Measurements from ENCODE around the gene CCL17.

CCL17 gene

GRCh38 chr16:57392694-57393093 lies 11.9 kb upstream of the CCL17 start:
- H2AK5ac ChIP-seq (ENCODE audit: low read depth, low read length): no peak overlapping the region
- no peak overlapping the region for H2BK120ac ChIP-seq (ENCODE audit: low read depth, low read length)
- H3K36me3 ChIP-seq (replicated peaks in 1 of 2; ENCODE audit: control insufficient read depth in 2 of 2, insufficient read depth in 2 of 2, low read length in 2 of 2): no peaks in the 10 kb centered on the region
- no CpG with 5 or more reads among the region's 1 CpG for WGBS, 2 donors (ENCODE audit: extremely low coverage in 2 of 2, insufficient read length in 2 of 2, insufficient replicate concordance in 1 of 2)
- H3K18ac ChIP-seq (ENCODE audit: low read length): no peak overlapping the region
- no peak overlapping the region for H3K9ac ChIP-seq (ENCODE audit: low read depth, low read length, poor library complexity)
- DNase-seq (ENCODE audit: low spot score): no peak
- H4K8ac ChIP-seq (ENCODE audit: low read depth, low read length): no peak overlapping the region
- H3K4ac ChIP-seq (ENCODE audit: low read length): no peak overlapping the region
- H3K23ac ChIP-seq (ENCODE audit: low read depth, low read length, poor library complexity): no peak overlapping the region
- H3K4me1 ChIP-seq (ENCODE audit: control insufficient read depth in 2 of 2, insufficient read depth in 1 of 2, low read depth in 1 of 2, low read length in 2 of 2): no peaks in the 10 kb centered on the region
- no peaks in the 10 kb centered on the region for H3K79me1 ChIP-seq (ENCODE audit: low read depth, low read length)
- no peak overlapping the region for H2BK12ac ChIP-seq (ENCODE audit: low read length)
- H3K27me3 ChIP-seq (ENCODE audit: control insufficient read depth in 3 of 3, insufficient read depth in 3 of 3, low read depth in 1 of 3, low read length in 3 of 3): no peaks in the 10 kb centered on the region
- H3K4me2 ChIP-seq (ENCODE audit: insufficient read depth, low read length, poor library complexity, severe bottlenecking): no peak overlapping the region
- H3K4me3 ChIP-seq (ENCODE audit: low read length in 2 of 2): no peak overlapping the region
- no peak overlapping the region for H2AFZ ChIP-seq (ENCODE audit: low read length)
- H3K27ac ChIP-seq (replicated peaks; ENCODE audit: low read length): no peak overlapping the region
- H2BK5ac ChIP-seq (ENCODE audit: low read length): no peak overlapping the region
- no peak overlapping the region for H3K14ac ChIP-seq (ENCODE audit: low read length)
- H2BK15ac ChIP-seq (ENCODE audit: low read length): no peak overlapping the region
- no peaks in the 10 kb centered on the region for H3K9me3 ChIP-seq (replicated peaks in 1 of 2; ENCODE audit: control insufficient read depth in 2 of 2, insufficient read depth in 1 of 2, low read depth in 1 of 2, low read length in 2 of 2)
- H4K91ac ChIP-seq (ENCODE audit: low read depth, low read length, poor library complexity): no peak overlapping the region

GRCh38 chr16:57394444-57394843 lies 10.1 kb upstream of the CCL17 start:
- H3K14ac ChIP-seq (ENCODE audit: low read length): peak overlapping the region; percentile 3
- H2BK5ac ChIP-seq (ENCODE audit: low read length): no peak overlapping the region
- no peak overlapping the region for H4K8ac ChIP-seq (ENCODE audit: low read depth, low read length)
- no peak overlapping the region for H2BK120ac ChIP-seq (ENCODE audit: low read depth, low read length)
- no peak overlapping the region for H3K18ac ChIP-seq (ENCODE audit: low read length)
- H3K4me2 ChIP-seq (ENCODE audit: insufficient read depth, low read length, poor library complexity, severe bottlenecking): no peak overlapping the region
- H2BK15ac ChIP-seq (ENCODE audit: low read length): no peak overlapping the region
- no peak overlapping the region for H3K27ac ChIP-seq (replicated peaks; ENCODE audit: low read length)
- no CpG with 5 or more reads among the region's 7 CpGs for WGBS, 2 donors (ENCODE audit: extremely low coverage in 2 of 2, insufficient read length in 2 of 2, insufficient replicate concordance in 1 of 2)
- no peak overlapping the region for H2AFZ ChIP-seq (ENCODE audit: low read length)
- H3K9ac ChIP-seq (ENCODE audit: low read depth, low read length, poor library complexity): no peak overlapping the region
- no peak overlapping the region for H4K91ac ChIP-seq (ENCODE audit: low read depth, low read length, poor library complexity)
- H3K4me3 ChIP-seq (ENCODE audit: low read length in 2 of 2): no peak overlapping the region
- DNase-seq (ENCODE audit: low spot score): no peak
- H2AK5ac ChIP-seq (ENCODE audit: low read depth, low read length): no peak overlapping the region
- H3K23ac ChIP-seq (ENCODE audit: low read depth, low read length, poor library complexity): no peak overlapping the region
- H3K27me3 ChIP-seq (ENCODE audit: control insufficient read depth in 3 of 3, insufficient read depth in 3 of 3, low read depth in 1 of 3, low read length in 3 of 3): no peaks in the 10 kb centered on the region
- H3K4ac ChIP-seq (ENCODE audit: low read length): no peak overlapping the region
- H3K9me3 ChIP-seq (replicated peaks in 1 of 2; ENCODE audit: control insufficient read depth in 2 of 2, insufficient read depth in 1 of 2, low read depth in 1 of 2, low read length in 2 of 2): no peaks in the 10 kb centered on the region
- no peak overlapping the region for H2BK12ac ChIP-seq (ENCODE audit: low read length)
- H3K36me3 ChIP-seq (replicated peaks in 1 of 2; ENCODE audit: control insufficient read depth in 2 of 2, insufficient read depth in 2 of 2, low read length in 2 of 2): no peaks in the 10 kb centered on the region
- H3K4me1 ChIP-seq (ENCODE audit: control insufficient read depth in 2 of 2, insufficient read depth in 1 of 2, low read depth in 1 of 2, low read length in 2 of 2): no peaks in the 10 kb centered on the region
- H3K79me1 ChIP-seq (ENCODE audit: low read depth, low read length): no peaks in the 10 kb centered on the region

GRCh38 chr16:57395026-57395425 lies 9.5 kb upstream of the CCL17 start:
- no peak overlapping the region for H3K18ac ChIP-seq (ENCODE audit: low read length)
- H3K23ac ChIP-seq (ENCODE audit: low read depth, low read length, poor library complexity): no peak overlapping the region
- H3K79me1 ChIP-seq (ENCODE audit: low read depth, low read length): peaks cover 1% of the 10 kb centered on the region
- H3K14ac ChIP-seq (ENCODE audit: low read length): no peak overlapping the region
- H3K4me3 ChIP-seq (ENCODE audit: low read length in 2 of 2): no peak overlapping the region
- H2BK15ac ChIP-seq (ENCODE audit: low read length): no peak overlapping the region
- WGBS, 2 donors (ENCODE audit: extremely low coverage in 2 of 2, insufficient read length in 2 of 2, insufficient replicate concordance in 1 of 2): no CpG with 5 or more reads among the region's 5 CpGs
- H3K4ac ChIP-seq (ENCODE audit: low read length): no peak overlapping the region
- H3K4me1 ChIP-seq (ENCODE audit: control insufficient read depth in 2 of 2, insufficient read depth in 1 of 2, low read depth in 1 of 2, low read length in 2 of 2): no peaks in the 10 kb centered on the region
- no peak overlapping the region for H2AFZ ChIP-seq (ENCODE audit: low read length)
- no peak overlapping the region for H4K91ac ChIP-seq (ENCODE audit: low read depth, low read length, poor library complexity)
- H2AK5ac ChIP-seq (ENCODE audit: low read depth, low read length): no peak overlapping the region
- H2BK12ac ChIP-seq (ENCODE audit: low read length): no peak overlapping the region
- no peak for DNase-seq (ENCODE audit: low spot score)
- H3K27me3 ChIP-seq (ENCODE audit: control insufficient read depth in 3 of 3, insufficient read depth in 3 of 3, low read depth in 1 of 3, low read length in 3 of 3): no peaks in the 10 kb centered on the region
- H3K36me3 ChIP-seq (replicated peaks in 1 of 2; ENCODE audit: control insufficient read depth in 2 of 2, insufficient read depth in 2 of 2, low read length in 2 of 2): no peaks in the 10 kb centered on the region
- no peak overlapping the region for H2BK5ac ChIP-seq (ENCODE audit: low read length)
- no peaks in the 10 kb centered on the region for H3K9me3 ChIP-seq (replicated peaks in 1 of 2; ENCODE audit: control insufficient read depth in 2 of 2, insufficient read depth in 1 of 2, low read depth in 1 of 2, low read length in 2 of 2)
- H3K9ac ChIP-seq (ENCODE audit: low read depth, low read length, poor library complexity): no peak overlapping the region
- H4K8ac ChIP-seq (ENCODE audit: low read depth, low read length): no peak overlapping the region
- H3K4me2 ChIP-seq (ENCODE audit: insufficient read depth, low read length, poor library complexity, severe bottlenecking): no peak overlapping the region
- no peak overlapping the region for H3K27ac ChIP-seq (replicated peaks; ENCODE audit: low read length)
- no peak overlapping the region for H2BK120ac ChIP-seq (ENCODE audit: low read depth, low read length)

- Histone ChIP-seq H3K27me3 (ENCODE audit: control insufficient read depth in 3 of 3, insufficient read depth in 3 of 3, low read depth in 1 of 3, low read length in 3 of 3) (no peaks in the 10 kb centered on the region), H4K8ac (ENCODE audit: low read depth, low read length) (no peak overlapping the region), H2BK15ac (ENCODE audit: low read length) (no peak overlapping the region), H3K4ac (ENCODE audit: low read length) (no peak overlapping the region), H3K9me3 (replicated peaks in 1 of 2; ENCODE audit: control insufficient read depth in 2 of 2, insufficient read depth in 1 of 2, low read depth in 1 of 2, low read length in 2 of 2) (no peaks in the 10 kb centered on the region), H3K27ac (replicated peaks; ENCODE audit: low read length) (no peak overlapping the region), H3K14ac (ENCODE audit: low read length) (no peak overlapping the region), H2AFZ (ENCODE audit: low read length) (no peak overlapping the region), H3K4me3 (ENCODE audit: low read length in 2 of 2) (no peak overlapping the region), H2BK5ac (ENCODE audit: low read length) (no peak overlapping the region), H3K4me1 (ENCODE audit: control insufficient read depth in 2 of 2, insufficient read depth in 1 of 2, low read depth in 1 of 2, low read length in 2 of 2) (no peaks in the 10 kb centered on the region), H3K18ac (ENCODE audit: low read length) (no peak overlapping the region), H3K23ac (ENCODE audit: low read depth, low read length, poor library complexity) (no peak overlapping the region), H3K36me3 (replicated peaks in 1 of 2; ENCODE audit: control insufficient read depth in 2 of 2, insufficient read depth in 2 of 2, low read length in 2 of 2) (no peaks in the 10 kb centered on the region), H3K4me2 (ENCODE audit: insufficient read depth, low read length, poor library complexity, severe bottlenecking) (no peak overlapping the region), H2AK5ac (ENCODE audit: low read depth, low read length) (no peak overlapping the region), H2BK120ac (ENCODE audit: low read depth, low read length) (no peak overlapping the region), H3K9ac (ENCODE audit: low read depth, low read length, poor library complexity) (no peak overlapping the region), H4K91ac (ENCODE audit: low read depth, low read length, poor library complexity) (no peak overlapping the region), H3K79me1 (ENCODE audit: low read depth, low read length) (peaks cover 1% of the 10 kb centered on the region), H2BK12ac (ENCODE audit: low read length) (no peak overlapping the region)
- no CpG with 5 or more reads among the region's 4 CpGs for WGBS, 2 donors (ENCODE audit: extremely low coverage in 2 of 2, insufficient read length in 2 of 2, insufficient replicate concordance in 1 of 2)
- no peak for DNase-seq (ENCODE audit: low spot score)
Measured at GRCh38 chr16:57396786-57397185, 7.8 kb upstream of the CCL17 start.
